HepG2 (cell line): ENCODE measurements around the gene LDB3. TPM values are rescaled to one million over a fixed set of nuclear protein-coding genes. Genes with fewer than 3 reads are reported as not detected.

Experiments used
- FOXA3 ChIP-seq: IDR thresholded peaks from 2 replicates; pipeline ENCODE4 v1.6.1; 2016; ENCODE audit warnings: missing genetic modification reagents, missing compliant biosample characterization
- GZF1 ChIP-seq: sonication (generic); formaldehyde crosslinking; IDR thresholded peaks from 2 replicates; pipeline ENCODE4 v1.5.1; 2020; ENCODE audit warnings: mild to moderate bottlenecking, missing genetic modification reagents
- HDAC1 ChIP-seq: sonication (generic); formaldehyde crosslinking; IDR thresholded peaks from 2 replicates; pipeline ENCODE4 v1.5.1; 2020; ENCODE audit warnings: mild to moderate bottlenecking, missing genetic modification reagents
- HOXA9 ChIP-seq: sonication (generic); formaldehyde crosslinking; IDR thresholded peaks from 2 replicates; pipeline ENCODE4 v1.8.1; 2022; ENCODE audit warnings: missing genetic modification reagents, mild to moderate bottlenecking, moderate library complexity, borderline replicate concordance
- IKZF4 ChIP-seq: sonication (generic); formaldehyde crosslinking; IDR thresholded peaks from 2 replicates; pipeline ENCODE4 v1.5.1; 2020; ENCODE audit warnings: borderline replicate concordance, mild to moderate bottlenecking, low read depth, missing genetic modification reagents; ENCODE audit errors: not compliant biosample characterization
- LCORL ChIP-seq, 2 experiments: fragments of 450-650 bp in 1 of 2; sonication (generic) in 1 of 2; formaldehyde crosslinking in 1 of 2; IDR thresholded peaks; 2 replicates each; pipeline versions ENCODE4 v1.5.0 to v1.6.1; 2017 to 2020; ENCODE audit warnings: antibody characterized with exemption in 1 of 2, missing genetic modification reagents in 1 of 2
- MYC ChIP-seq: sonication (generic); formaldehyde crosslinking; IDR thresholded peaks from 2 replicates; pipeline ENCODE4 v1.9.0; 2021; ENCODE audit warnings: missing genetic modification reagents, borderline replicate concordance
- PRMT3 ChIP-seq: sonication (generic); formaldehyde crosslinking; IDR thresholded peaks from 2 replicates; pipeline ENCODE4 v1.8.1; 2022; ENCODE audit warnings: low read depth, mild to moderate bottlenecking, moderate library complexity, missing genetic modification reagents, borderline replicate concordance
- REL ChIP-seq: sonication (generic); formaldehyde crosslinking; conservative IDR thresholded peaks from 2 replicates; pipeline ENCODE4 v1.8.0; 2022; ENCODE audit warnings: mild to moderate bottlenecking, missing genetic modification reagents, moderate library complexity
- RFXANK ChIP-seq: IDR thresholded peaks from 2 replicates; pipeline ENCODE4 v1.6.1; 2016
- RFXAP ChIP-seq: sonication (generic); formaldehyde crosslinking; IDR thresholded peaks from 2 replicates; pipeline ENCODE4 v1.4.0; 2020; ENCODE audit warnings: missing genetic modification reagents, borderline replicate concordance
- RNF2 ChIP-seq: fragments of 450-650 bp; conservative IDR thresholded peaks from 2 replicates; pipeline ENCODE4 v1.6.1; 2016; ENCODE audit warnings: low read depth
- TOPORS ChIP-seq: sonication (generic); formaldehyde crosslinking; IDR thresholded peaks from 2 replicates; pipeline ENCODE4 v1.8.0; 2023; ENCODE audit warnings: mild to moderate bottlenecking, missing genetic modification reagents
- ZKSCAN5 ChIP-seq: sonication (generic); formaldehyde crosslinking; IDR thresholded peaks from 2 replicates; pipeline ENCODE4 v1.5.1; 2020; ENCODE audit warnings: mild to moderate bottlenecking, missing genetic modification reagents
- ZNF20 ChIP-seq: sonication (generic); formaldehyde crosslinking; IDR thresholded peaks from 2 replicates; pipeline ENCODE4 v1.4.0; 2020; ENCODE audit warnings: mild to moderate bottlenecking, moderate library complexity, missing genetic modification reagents
- ZNF747 ChIP-seq: sonication (generic); formaldehyde crosslinking; IDR thresholded peaks from 2 replicates; pipeline ENCODE4 v1.8.1; 2023; ENCODE audit warnings: missing genetic modification reagents, mild to moderate bottlenecking, borderline replicate concordance
- ZSCAN31 ChIP-seq: sonication (generic); formaldehyde crosslinking; IDR thresholded peaks from 2 replicates; pipeline ENCODE4 v1.5.0; 2020; ENCODE audit warnings: low read depth, mild to moderate bottlenecking, missing genetic modification reagents
- polyA plus RNA-seq, 8 experiments: library from polyadenylated mRNA; depleted of rRNA in 3 of 8; stranded (reverse) in 7 of 8; unstranded in 1 of 8; fragments of >200 nt; fragmentation: Illumina TruSeq in 4 of 8; extraction: Trizol in 4 of 8; gene quantifications; 2 replicates each; pipeline versions ENCODE4 v1.2.1 to v1.2.3, GENCODE V29; 2011 to 2016; ENCODE audit warnings: low read depth in 4 of 8, missing spikeins in 1 of 8, mixed read lengths in 1 of 8; ENCODE audit not compliant: insufficient read depth in 1 of 8
- total RNA-seq, 5 experiments: library from RNA; depleted of rRNA; stranded (reverse); fragments of >200 nt; fragmentation: Illumina TruSeq; extraction: Trizol; gene quantifications; 2 replicates each; pipeline ENCODE4 v1.2.3, GENCODE V29; 2016; ENCODE audit warnings: low read depth in 1 of 5
- TF ChIP-seq, protein P1 (sequence below): sonication (generic); formaldehyde crosslinking; IDR thresholded peaks from 2 replicates; pipeline ENCODE4 v1.9.0; 2022; ENCODE audit warnings: missing genetic modification reagents, mild to moderate bottlenecking, borderline replicate concordance
- TF ChIP-seq, protein P2 (sequence below): sonication (generic); formaldehyde crosslinking; IDR thresholded peaks from 2 replicates; pipeline ENCODE4 v1.8.1; 2023; ENCODE audit warnings: mild to moderate bottlenecking, inconsistent platforms, moderate library complexity, missing genetic modification reagents, borderline replicate concordance
- TF ChIP-seq, protein P3 (sequence below): sonication (generic); formaldehyde crosslinking; IDR thresholded peaks from 2 replicates; pipeline ENCODE4 v1.5.0; 2020; ENCODE audit warnings: missing genetic modification reagents
- TF ChIP-seq, protein P4 (sequence below): sonication (generic); formaldehyde crosslinking; IDR thresholded peaks from 2 replicates; pipeline ENCODE4 v1.4.0; 2020; ENCODE audit warnings: missing genetic modification reagents

Gene LDB3
- total and polyA plus RNA-seq, 2 of the 13 experiments (the other 11 are each of a cell fraction or from before 2014, with no cell fraction given) = not detected

DNA sequence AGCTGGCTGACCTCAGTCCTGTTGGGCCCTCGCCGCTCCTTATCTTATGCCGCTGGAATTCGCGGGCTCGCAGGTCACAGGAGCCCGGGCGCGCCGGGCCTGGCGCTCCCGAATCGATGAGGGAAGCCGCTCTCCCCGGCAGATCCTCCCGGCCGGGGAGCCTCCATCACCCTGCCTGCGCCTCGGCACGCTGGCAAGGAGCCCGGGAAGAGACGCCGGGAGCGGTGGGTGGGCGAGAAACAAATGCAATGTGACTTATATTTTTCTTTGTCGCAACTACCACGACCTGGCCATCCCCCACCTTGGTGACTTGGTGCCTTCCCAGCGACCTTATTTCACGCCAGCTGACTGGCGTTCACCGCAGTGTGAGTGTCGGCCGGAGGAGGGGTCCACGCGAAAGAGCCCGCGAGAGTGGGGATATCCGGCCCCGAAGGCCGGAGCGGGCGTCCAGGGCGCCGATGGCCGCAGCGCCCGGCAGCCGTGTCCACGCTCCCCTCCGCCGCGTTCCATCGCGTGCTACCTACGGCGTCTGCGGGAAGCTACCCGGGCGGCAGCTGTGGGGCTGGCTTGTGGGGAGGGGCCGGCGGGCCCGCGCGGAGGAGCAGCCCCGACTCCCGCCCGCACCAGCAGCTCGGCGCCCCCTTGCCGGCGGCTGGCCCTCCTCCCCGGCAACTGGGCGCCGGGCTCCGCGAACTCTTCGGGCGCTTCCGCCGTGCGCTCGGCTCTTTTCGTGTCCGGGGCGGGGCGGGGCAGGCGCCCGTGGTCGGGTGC is 87.6 kb downstream of the LDB3 start (continued):
- TF ChIP-seq, protein P1, sequence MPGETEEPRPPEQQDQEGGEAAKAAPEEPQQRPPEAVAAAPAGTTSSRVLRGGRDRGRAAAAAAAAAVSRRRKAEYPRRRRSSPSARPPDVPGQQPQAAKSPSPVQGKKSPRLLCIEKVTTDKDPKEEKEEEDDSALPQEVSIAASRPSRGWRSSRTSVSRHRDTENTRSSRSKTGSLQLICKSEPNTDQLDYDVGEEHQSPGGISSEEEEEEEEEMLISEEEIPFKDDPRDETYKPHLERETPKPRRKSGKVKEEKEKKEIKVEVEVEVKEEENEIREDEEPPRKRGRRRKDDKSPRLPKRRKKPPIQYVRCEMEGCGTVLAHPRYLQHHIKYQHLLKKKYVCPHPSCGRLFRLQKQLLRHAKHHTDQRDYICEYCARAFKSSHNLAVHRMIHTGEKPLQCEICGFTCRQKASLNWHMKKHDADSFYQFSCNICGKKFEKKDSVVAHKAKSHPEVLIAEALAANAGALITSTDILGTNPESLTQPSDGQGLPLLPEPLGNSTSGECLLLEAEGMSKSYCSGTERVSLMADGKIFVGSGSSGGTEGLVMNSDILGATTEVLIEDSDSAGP (CRISPR knock-in tag) = peak; percentile 77; the same call in 1 of the 2 replicates
- TF ChIP-seq ZSCAN31 (CRISPR knock-in tag) = no peak; the same call in 1 of the 2 replicates
- peak; percentile 60; the same call in 1 of the 2 replicates for TF ChIP-seq ZNF747 (CRISPR knock-in tag)
- TF ChIP-seq ZKSCAN5 (CRISPR knock-in tag) = no peak
- TF ChIP-seq, protein P2, sequence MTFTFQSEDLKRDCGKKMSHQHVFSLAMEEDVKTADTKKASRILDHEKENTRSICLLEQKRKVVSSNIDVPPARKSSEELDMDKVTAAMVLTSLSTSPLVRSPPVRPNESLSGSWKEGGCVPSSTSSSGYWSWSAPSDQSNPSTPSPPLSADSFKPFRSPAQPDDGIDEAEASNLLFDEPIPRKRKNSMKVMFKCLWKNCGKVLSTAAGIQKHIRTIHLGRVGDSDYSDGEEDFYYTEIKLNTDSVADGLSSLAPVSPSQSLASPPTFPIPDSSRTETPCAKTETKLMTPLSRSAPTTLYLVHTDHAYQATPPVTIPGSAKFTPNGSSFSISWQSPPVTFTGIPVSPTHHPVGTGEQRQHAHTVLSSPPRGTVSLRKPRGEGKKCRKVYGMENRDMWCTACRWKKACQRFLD (CRISPR knock-in tag) = 0 out of 2 replicates have a peak, but pooled peaks have one; percentile 58
- TF ChIP-seq, protein P3, sequence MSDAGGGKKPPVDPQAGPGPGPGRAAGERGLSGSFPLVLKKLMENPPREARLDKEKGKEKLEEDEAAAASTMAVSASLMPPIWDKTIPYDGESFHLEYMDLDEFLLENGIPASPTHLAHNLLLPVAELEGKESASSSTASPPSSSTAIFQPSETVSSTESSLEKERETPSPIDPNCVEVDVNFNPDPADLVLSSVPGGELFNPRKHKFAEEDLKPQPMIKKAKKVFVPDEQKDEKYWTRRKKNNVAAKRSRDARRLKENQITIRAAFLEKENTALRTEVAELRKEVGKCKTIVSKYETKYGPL (CRISPR knock-in tag) = no peak
- TF ChIP-seq, protein P4, sequence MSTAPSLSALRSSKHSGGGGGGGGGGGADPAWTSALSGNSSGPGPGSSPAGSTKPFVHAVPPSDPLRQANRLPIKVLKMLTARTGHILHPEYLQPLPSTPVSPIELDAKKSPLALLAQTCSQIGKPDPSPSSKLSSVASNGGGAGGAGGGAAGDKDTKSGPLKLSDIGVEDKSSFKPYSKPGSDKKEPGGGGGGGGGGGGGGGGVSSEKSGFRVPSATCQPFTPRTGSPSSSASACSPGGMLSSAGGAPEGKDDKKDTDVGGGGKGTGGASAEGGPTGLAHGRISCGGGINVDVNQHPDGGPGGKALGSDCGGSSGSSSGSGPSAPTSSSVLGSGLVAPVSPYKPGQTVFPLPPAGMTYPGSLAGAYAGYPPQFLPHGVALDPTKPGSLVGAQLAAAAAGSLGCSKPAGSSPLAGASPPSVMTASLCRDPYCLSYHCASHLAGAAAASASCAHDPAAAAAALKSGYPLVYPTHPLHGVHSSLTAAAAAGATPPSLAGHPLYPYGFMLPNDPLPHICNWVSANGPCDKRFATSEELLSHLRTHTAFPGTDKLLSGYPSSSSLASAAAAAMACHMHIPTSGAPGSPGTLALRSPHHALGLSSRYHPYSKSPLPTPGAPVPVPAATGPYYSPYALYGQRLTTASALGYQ = 0 out of 2 replicates have a peak, but pooled peaks have one; percentile 28
- no peak for TF ChIP-seq TOPORS
- 0 out of 2 replicates have a peak, but pooled peaks have one; percentile 73 for TF ChIP-seq ZNF20 (CRISPR knock-in tag)
- peak; percentile 53; the same call in 1 of the 2 replicates for TF ChIP-seq HDAC1
- TF ChIP-seq RNF2 = 0 out of 2 replicates have a peak, but pooled peaks have one; percentile 36
- TF ChIP-seq LCORL (IDR thresholded peaks at IDR 0.05) = no peak
- TF ChIP-seq LCORL (CRISPR knock-in tag; IDR thresholded peaks at IDR 0.05) = 0 out of 2 replicates have a peak, but pooled peaks have one; percentile 51
- TF ChIP-seq RFXAP (CRISPR knock-in tag) = no peak
- TF ChIP-seq REL (CRISPR knock-in tag) = peak; percentile 37; the same call in 1 of the 2 replicates
- 0 out of 2 replicates have a peak, but pooled peaks have one; percentile 16 for TF ChIP-seq FOXA3 (CRISPR knock-in tag)
- peak; percentile 47 for TF ChIP-seq MYC (CRISPR knock-in tag)
- 0 out of 2 replicates have a peak, but pooled peaks have one; percentile 27 for TF ChIP-seq HOXA9 (CRISPR knock-in tag)
- no peak for TF ChIP-seq PRMT3
- TF ChIP-seq GZF1 = peak; percentile 50; the same call in 1 of the 2 replicates
- peak; percentile 34 for TF ChIP-seq IKZF4 (CRISPR knock-in tag)
- no peak for TF ChIP-seq RFXANK
